ENCODE data around the gene SLC34A3.
A peak's percentile ranks its signal among the peaks of the same experiment; 100 is the strongest.
"Not testable (repeated sequence)": the region's sequence is repeated elsewhere in the genome, so short reads cannot be mapped to it uniquely, and the experiment has no call there.

SLC34A3 gene

GRCh38 chr9:137241490-137242268 lies 11.0 kb downstream of the SLC34A3 start:
- peak; percentile 65 for DNase-seq (ENCODE audit: low read depth)

GRCh38 chr9:137242269-137243203 lies 11.8 kb downstream of the SLC34A3 start:
- no peak for DNase-seq (ENCODE audit: low read depth)

GRCh38 chr9:137243266-137243625 lies 12.5 kb downstream of the SLC34A3 start:
- not testable (repeated sequence) for DNase-seq (ENCODE audit: low read depth)

GRCh38 chr9:137243626-137244485 lies 13.2 kb downstream of the SLC34A3 start:
- no peak for DNase-seq (ENCODE audit: low read depth)

GRCh38 chr9:137244486-137245449 lies 14.1 kb downstream of the SLC34A3 start:
- no peak for DNase-seq (ENCODE audit: low read depth)

GRCh38 chr9:137245450-137246421 lies 15.0 kb downstream of the SLC34A3 start:
- no peak for DNase-seq (ENCODE audit: low read depth)

GRCh38 chr9:137247135-137247915 lies 16.6 kb downstream of the SLC34A3 start:
- no peak for DNase-seq (ENCODE audit: low read depth)

- no peak for DNase-seq (ENCODE audit: low read depth)
These were observed 17.1 kb downstream of the SLC34A3 start for GRCh38 chr9:137247916-137248175.

GRCh38 chr9:137250329-137251193 lies 19.9 kb downstream of the SLC34A3 start:
- no peak for DNase-seq (ENCODE audit: low read depth)

GRCh38 chr9:137251194-137251461 lies 20.4 kb downstream of the SLC34A3 start, which contains the start of gene STPG3:
TSS of gene STPG3 (plus strand) at chr9:137251286. CDS start at chr9:137251287, 1 bp downstream.
- no peak for DNase-seq (ENCODE audit: low read depth)

- DNase-seq (ENCODE audit: low read depth) = no peak
These were observed 21.0 kb downstream of the SLC34A3 start for GRCh38 chr9:137251490-137252268.

GRCh38 chr9:137252555-137253506 lies 22.1 kb downstream of the SLC34A3 start:
- no peak for DNase-seq (ENCODE audit: low read depth)

- DNase-seq (ENCODE audit: low read depth) = no peak
These were observed 23.3 kb downstream of the SLC34A3 start for GRCh38 chr9:137253717-137254623.

- peak; percentile 98 for DNase-seq (ENCODE audit: low read depth)
These were observed 24.1 kb downstream of the SLC34A3 start, which contains the start of gene NELFB for GRCh38 chr9:137254624-137255447. TSS of gene NELFB (plus strand) at chr9:137255327.

All from activated T-cell treated with anti-CD3 and anti-CD28 coated beads for 48 hours (primary cell).